A549 treated with CORT108297 at 1 μM for 4 hours (cell line): ENCODE results near the gene SAP30BP. TPM values are rescaled to one million over a fixed set of nuclear protein-coding genes. Genes with fewer than 3 reads are reported as not detected.

Source experiments
- total RNA-seq: library from RNA; stranded (reverse); fragments of 200-300 nt; extraction: Qiagen RNA extraction; gene quantifications from 5 replicates; pipeline ENCODE4 v1.2.3, GENCODE V29; 2022

Gene SAP30BP
- 103 to 122 TPM (median 105 TPM) in 5 replicates for total RNA-seq

GRCh38 chr17:75666959-75667790 is at the start of gene SAP30BP, which contains the start of gene RECQL5:
Gene SAP30BP, plus strand, starts transcription at chr17:75667338. Its CDS starts 35 bp downstream, at chr17:75667373.
Gene RECQL5, minus strand, starts transcription at chr17:75667154. Its CDS starts 597 bp downstream, at chr17:75666557.

GRCh38 chr17:75632863-75633485 is 34.2 kb upstream of the SAP30BP start, which contains the start of gene SMIM5:
Gene SMIM5, plus strand, starts transcription at chr17:75633434. Its CDS starts 6,768 bp downstream, at chr17:75640202.

DNA sequence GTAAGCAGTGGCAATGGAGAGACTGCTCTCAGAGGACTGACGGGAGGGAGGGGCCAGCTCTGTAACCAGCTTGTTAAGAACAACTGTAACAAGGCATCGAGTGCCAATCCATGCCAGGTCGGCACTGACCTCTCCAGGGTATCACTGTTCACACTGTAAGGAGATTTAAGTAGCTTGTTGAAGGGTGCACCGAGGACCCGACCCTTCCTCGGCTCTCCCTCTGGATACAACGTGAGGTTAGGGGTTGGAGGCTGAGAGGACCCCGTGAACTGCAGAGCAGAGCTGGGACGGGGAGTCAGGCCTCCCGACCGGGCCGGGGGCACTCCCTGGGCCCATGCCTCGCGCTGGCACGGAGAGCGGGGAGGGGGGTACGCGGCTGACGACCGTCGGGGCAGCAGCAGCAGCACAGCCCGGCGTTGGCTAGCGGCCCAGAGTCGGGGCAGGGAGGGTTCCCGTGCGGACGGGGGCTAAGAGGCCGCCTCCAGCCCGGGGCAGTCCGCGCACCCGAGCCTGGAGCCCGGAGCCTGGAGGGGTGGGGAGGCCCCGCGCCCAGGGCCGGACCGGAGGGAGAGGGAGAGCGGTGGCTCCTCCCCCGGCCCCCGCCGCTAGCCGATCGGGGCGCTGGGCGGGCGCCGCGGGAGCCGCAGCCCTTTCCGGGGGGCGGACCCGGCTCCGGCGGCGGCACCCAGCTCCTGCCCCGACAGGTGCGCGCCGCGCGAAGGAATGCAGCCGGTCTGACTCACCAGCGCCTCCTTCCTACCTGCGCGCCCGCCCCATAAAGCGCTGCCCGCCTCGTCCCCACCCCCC is 53.7 kb downstream of the SAP30BP start, which contains the start of gene ITGB4:
Gene ITGB4, plus strand, starts transcription at position 804 of the 807 bp plus-strand sequence. CDS start 3,245 bp downstream, outside the sequence.

Other genes starting within 250 kb of the SAP30BP start
- gene TMEM94, start 210.7 kb upstream of the SAP30BP start, total RNA-seq, result 38.4 to 52.2 TPM (median 48.2 TPM) in 5 replicates
- 6.9 to 12.3 TPM (median 11.1 TPM) in 5 replicates for gene CASKIN2, start 151.8 kb upstream of the SAP30BP start, total RNA-seq
- gene TSEN54, start 150.8 kb upstream of the SAP30BP start, total RNA-seq, result 28.7 to 46.0 TPM (median 42.3 TPM) in 5 replicates
- 15.6 to 30.3 TPM (median 29.1 TPM) in 5 replicates for gene LLGL2, start 141.6 kb upstream of the SAP30BP start, total RNA-seq
- 35.6 to 63.8 TPM (median 60.1 TPM) in 5 replicates for gene MYO15B, start 79.5 kb upstream of the SAP30BP start, total RNA-seq
- gene SMIM5, start 33.9 kb upstream of the SAP30BP start, total RNA-seq, result 0.31 to 0.72 TPM (median 0.70 TPM) in 5 replicates
- gene RECQL5, start 184 bp upstream of the SAP30BP start, total RNA-seq, result 20.9 to 29.0 TPM (median 28.2 TPM) in 5 replicates
- 48.5 to 68.4 TPM (median 60.7 TPM) in 5 replicates for gene ITGB4, start 54.1 kb downstream of the SAP30BP start, total RNA-seq
- gene GALK1, start 97.9 kb downstream of the SAP30BP start, total RNA-seq, result 46.3 to 80.1 TPM (median 72.6 TPM) in 5 replicates
- 25.1 to 31.3 TPM (median 29.8 TPM) in 5 replicates for gene UNK, start 117.5 kb downstream of the SAP30BP start, total RNA-seq
- gene UNC13D, start 177.1 kb downstream of the SAP30BP start, total RNA-seq, result 4.5 to 5.2 TPM (median 5.0 TPM) in 5 replicates
- 90.8 to 108 TPM (median 95.9 TPM) in 5 replicates for gene WBP2, start 188.0 kb downstream of the SAP30BP start, total RNA-seq
- 104 to 187 TPM (median 156 TPM) in 5 replicates for gene TRIM47, start 211.2 kb downstream of the SAP30BP start, total RNA-seq
- gene TRIM65, start 229.6 kb downstream of the SAP30BP start, total RNA-seq, result 28.5 to 44.5 TPM (median 38.4 TPM) in 5 replicates
- gene MRPL38, start 237.5 kb downstream of the SAP30BP start, total RNA-seq, result 89.3 to 135 TPM (median 123 TPM) in 5 replicates